GM04504 (cell line): ENCODE data around the gene KCNN3.

Experiments
- DNase-seq: peaks from one replicate; pipeline ENCODE4 v3.0.0-alpha.2; 2012; ENCODE audit warnings: low read depth

The KCNN3 gene

GRCh38 chr1:154659823-154660592 lies 210.1 kb downstream of the KCNN3 start:
- no peak for DNase-seq

- no peak for DNase-seq
These were observed 212.5 kb downstream of the KCNN3 start for GRCh38 chr1:154657556-154657955.

- no peak for DNase-seq
These were observed 217.2 kb downstream of the KCNN3 start for GRCh38 chr1:154652893-154653292.
